Brain microvascular endothelial cell (primary cell): ENCODE results near the gene PILRB.
A peak's percentile ranks its signal among the peaks of the same experiment; 100 is the strongest.

Experiments
- DNase-seq: peaks from one replicate; pipeline ENCODE4 v3.0.0-alpha.2; 2020
- H3K27ac ChIP-seq: fragments of 250-450 bp; sonication (Bioruptor Pico); 2 replicates; pipeline ENCODE4 v1.5.1; 2020; ENCODE audit warnings: mild to moderate bottlenecking, moderate library complexity
- H3K27me3 ChIP-seq: fragments of 250-450 bp; sonication (Bioruptor Pico); replicated peaks from 2 replicates; pipeline ENCODE4 v1.5.1; 2020; ENCODE audit warnings: mild to moderate bottlenecking
- H3K36me3 ChIP-seq: fragments of 250-450 bp; sonication (Bioruptor Pico); replicated peaks from 2 replicates; pipeline ENCODE4 v1.5.1; 2020; ENCODE audit warnings: mild to moderate bottlenecking
- H3K4me3 ChIP-seq: 2 replicates; pipeline ENCODE4 v1.5.1; 2011; ENCODE audit warnings: low read depth, mild to moderate bottlenecking, control low read depth, low read length, moderate library complexity
- in situ Hi-C: cut with HindIII; loops from 2 replicates; pipeline ENCODE4 v1.10.0; 2017; ENCODE audit warnings: low sequenced_read_pairs, low pct_ligation_motif_present
- TF ChIP-seq, protein P1 (sequence below): IDR thresholded peaks from 2 replicates; pipeline ENCODE4 v1.5.1; 2011; ENCODE audit warnings: low read depth, mild to moderate bottlenecking, moderate library complexity, low read length, control low read depth, inconsistent platforms; ENCODE audit errors: missing control alignments

Gene PILRB

DNA sequence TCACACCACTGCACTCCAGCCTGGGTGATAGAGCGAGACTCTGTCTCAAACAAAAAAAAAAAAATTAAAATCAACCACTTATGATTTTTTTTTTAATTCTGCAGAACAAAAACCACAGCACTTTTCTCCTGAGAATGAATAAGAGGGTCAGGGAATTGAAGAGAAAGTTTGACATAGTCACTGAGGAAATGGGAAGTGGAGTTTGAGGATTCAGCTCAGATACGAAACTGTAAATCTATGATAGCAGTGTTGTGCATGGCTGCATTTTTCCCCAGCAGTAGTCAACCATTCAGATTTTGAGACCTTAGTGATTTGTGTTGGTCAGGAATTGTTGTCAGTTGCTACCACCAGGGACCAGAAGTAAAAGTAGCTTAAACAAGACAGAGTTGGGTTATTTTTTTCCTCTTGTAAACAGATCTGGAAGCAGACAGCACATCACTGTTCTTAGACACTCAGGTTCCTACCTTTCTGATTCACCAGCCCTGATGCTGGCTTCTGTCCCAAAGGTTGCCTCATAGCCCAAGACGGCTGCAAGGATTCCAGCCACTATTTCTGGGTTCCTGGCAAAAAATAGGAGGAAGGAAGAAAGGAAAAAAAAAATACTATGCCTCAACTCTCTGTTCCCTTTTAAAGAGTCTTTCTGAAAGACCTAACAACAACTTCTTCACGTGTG, 35.5 kb downstream of the PILRB start:
- in situ Hi-C loops = no loop called here
- Histone ChIP-seq H3K27me3 (peaks cover 7% of the 10 kb centered on the region), H3K4me3 (no peak overlapping the region), H3K27ac (no peak overlapping the region), H3K36me3 (no peaks in the 10 kb centered on the region)
- DNase-seq = no peak
- TF ChIP-seq, protein P1, sequence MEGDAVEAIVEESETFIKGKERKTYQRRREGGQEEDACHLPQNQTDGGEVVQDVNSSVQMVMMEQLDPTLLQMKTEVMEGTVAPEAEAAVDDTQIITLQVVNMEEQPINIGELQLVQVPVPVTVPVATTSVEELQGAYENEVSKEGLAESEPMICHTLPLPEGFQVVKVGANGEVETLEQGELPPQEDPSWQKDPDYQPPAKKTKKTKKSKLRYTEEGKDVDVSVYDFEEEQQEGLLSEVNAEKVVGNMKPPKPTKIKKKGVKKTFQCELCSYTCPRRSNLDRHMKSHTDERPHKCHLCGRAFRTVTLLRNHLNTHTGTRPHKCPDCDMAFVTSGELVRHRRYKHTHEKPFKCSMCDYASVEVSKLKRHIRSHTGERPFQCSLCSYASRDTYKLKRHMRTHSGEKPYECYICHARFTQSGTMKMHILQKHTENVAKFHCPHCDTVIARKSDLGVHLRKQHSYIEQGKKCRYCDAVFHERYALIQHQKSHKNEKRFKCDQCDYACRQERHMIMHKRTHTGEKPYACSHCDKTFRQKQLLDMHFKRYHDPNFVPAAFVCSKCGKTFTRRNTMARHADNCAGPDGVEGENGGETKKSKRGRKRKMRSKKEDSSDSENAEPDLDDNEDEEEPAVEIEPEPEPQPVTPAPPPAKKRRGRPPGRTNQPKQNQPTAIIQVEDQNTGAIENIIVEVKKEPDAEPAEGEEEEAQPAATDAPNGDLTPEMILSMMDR = no peak

DNA sequence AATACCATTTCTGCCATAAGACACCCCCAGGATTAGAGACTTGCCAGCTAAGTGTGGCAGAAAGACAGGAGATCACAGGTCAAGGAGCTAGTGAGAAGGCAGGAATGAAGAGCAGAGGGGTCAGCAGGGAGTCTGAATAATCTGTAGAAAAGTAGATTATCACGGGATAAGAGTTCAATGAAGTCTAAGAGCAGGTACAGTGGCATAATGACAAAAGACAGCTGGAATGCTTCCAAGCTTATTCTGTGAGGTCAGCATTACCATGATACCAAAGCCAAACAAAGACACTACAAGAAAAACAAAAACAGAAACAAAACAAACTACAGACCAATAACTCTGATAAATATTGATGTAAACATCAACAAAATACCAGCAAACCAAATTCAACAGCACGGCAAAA, 36.2 kb downstream of the PILRB start:
- no peak overlapping the region for H3K27ac ChIP-seq
- no peak overlapping the region for H3K4me3 ChIP-seq
- TF ChIP-seq, protein P1 = no peak
- no peak for DNase-seq
- peaks cover 7% of the 10 kb centered on the region for H3K27me3 ChIP-seq
- in situ Hi-C loops = no loop called here
- no peaks in the 10 kb centered on the region for H3K36me3 ChIP-seq

DNA sequence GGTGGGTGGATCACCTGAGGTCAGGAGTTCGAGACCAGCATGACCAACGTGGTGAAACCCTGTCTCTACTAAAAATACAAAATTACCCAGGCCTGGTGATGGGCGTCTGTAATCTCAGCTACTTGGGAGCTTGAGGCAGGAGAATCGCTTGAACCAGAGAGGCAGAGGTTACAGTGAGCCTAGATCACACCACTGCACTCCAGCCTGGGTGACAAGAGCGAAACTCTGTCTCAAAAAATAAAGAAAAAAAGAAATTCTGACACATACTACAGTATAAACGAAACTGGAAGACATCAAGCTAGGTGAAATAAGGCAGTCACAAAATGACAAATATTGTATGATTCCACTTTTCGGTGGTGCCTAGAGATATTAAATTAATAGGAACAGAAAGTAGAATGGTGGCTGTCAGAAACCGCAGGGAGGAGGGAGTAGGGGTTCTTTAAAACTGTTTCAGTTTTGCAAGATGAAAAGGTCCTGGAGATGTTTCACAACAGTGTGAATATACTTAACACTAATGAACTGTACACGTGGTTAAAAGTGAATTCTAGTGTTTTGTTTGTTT, 38.6 kb downstream of the PILRB start:
- H3K36me3 ChIP-seq = no peaks in the 10 kb centered on the region
- no peak for DNase-seq
- TF ChIP-seq, protein P1 = no peak
- no peak overlapping the region for H3K4me3 ChIP-seq
- H3K27me3 ChIP-seq = peaks cover 2% of the 10 kb centered on the region
- in situ Hi-C loops = no loop called here
- no peak overlapping the region for H3K27ac ChIP-seq

DNA sequence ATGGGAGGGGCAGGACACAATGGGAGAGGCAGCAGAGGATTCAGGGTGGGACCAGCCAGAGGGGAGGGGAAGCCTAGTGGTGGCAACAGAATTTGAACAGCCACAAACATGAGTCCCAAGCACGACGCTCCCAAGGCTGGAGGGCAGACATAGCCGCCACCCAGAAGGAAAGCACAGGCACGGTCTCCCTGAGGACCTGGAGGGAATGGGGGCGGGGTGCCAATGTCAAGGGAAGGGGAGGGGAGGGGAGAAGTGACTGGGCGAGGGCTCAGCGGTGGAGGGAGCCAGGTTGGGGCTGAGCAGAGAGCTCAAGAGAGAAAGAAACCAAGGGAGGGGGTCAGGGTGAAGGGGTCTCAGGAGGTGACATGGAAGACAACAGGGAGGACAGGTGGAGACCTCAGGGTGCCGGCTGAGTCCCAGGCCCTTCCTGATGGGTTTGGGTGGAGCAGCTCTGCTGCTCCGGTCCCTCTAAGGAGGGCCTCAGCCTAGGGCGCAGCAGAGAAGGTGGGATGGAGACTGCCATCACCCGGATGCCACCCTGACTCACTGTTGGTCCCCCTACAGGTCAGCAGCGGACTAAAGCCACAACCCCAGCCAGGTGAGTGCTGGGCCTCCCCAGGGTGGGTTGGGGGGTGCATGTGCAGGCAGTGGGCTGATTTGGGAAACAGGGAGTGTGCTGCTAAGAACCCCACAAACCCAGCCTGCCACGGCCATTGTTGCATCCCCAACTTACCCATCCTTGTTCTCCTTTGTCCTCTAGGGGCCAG, 39.6 kb downstream of the PILRB start:
- TF ChIP-seq, protein P1 = peak; percentile 15
- H3K36me3 ChIP-seq = no peaks in the 10 kb centered on the region
- H3K27ac ChIP-seq = no peak overlapping the region
- in situ Hi-C loops = no loop called here
- H3K27me3 ChIP-seq = peaks cover 2% of the 10 kb centered on the region
- no peak overlapping the region for H3K4me3 ChIP-seq
- no peak for DNase-seq

DNA sequence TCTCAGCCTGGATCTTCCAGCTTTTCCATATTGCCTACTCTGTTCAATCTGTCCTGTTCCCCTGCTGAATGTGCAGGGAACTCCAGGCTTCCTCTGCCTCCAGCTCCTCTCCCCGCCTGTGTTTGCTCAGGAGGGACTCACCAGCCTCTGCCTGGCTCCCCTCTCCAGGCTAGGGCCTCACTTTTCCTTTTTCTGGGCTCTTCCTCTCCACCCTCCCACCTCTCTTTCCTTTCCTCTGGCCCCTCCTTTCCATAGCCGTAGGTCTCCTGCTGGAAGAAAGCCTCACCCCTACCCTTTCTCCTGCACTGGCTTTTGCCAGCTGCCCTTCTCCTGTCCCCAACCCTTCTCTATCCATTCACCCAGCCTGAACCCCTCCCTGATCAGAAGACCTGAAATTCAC, 40.3 kb downstream of the PILRB start:
- Histone ChIP-seq H3K27ac (no peak overlapping the region), H3K36me3 (no peaks in the 10 kb centered on the region), H3K4me3 (no peak overlapping the region), H3K27me3 (peaks cover 2% of the 10 kb centered on the region)
- no peak for DNase-seq
- in situ Hi-C loops = no loop called here
- TF ChIP-seq, protein P1 = no peak
